H9 (cell line): Measurements from ENCODE around the gene SLC10A3. TPM values are rescaled to one million over a fixed set of nuclear protein-coding genes. Genes with fewer than 3 reads are reported as not detected.

Experiments used
- DNase-seq: peaks from one replicate; pipeline ENCODE4 v3.0.0-alpha.2; 2017
- H2AFZ ChIP-seq: one replicate; pipeline ENCODE4 v1.6.1; 2013; ENCODE audit warnings: mild to moderate bottlenecking, low read length, control low read depth, moderate library complexity
- H2AK5ac ChIP-seq: 2 replicates; pipeline ENCODE4 v1.6.1; 2013; ENCODE audit warnings: low read length, control low read depth, mixed read lengths; ENCODE audit not compliant: insufficient read length
- H2BK120ac ChIP-seq: one replicate; pipeline ENCODE4 v1.6.1; 2013; ENCODE audit warnings: low read depth, mild to moderate bottlenecking, low read length, control low read depth, inconsistent platforms; ENCODE audit not compliant: poor library complexity, severe bottlenecking
- H2BK12ac ChIP-seq: 2 replicates; pipeline ENCODE4 v1.6.1; 2013; ENCODE audit warnings: low read length, control low read depth, mixed read lengths, low read depth; ENCODE audit not compliant: insufficient read length
- H2BK15ac ChIP-seq: 2 replicates; pipeline ENCODE4 v1.6.1; 2013; ENCODE audit warnings: low read depth, low read length, control low read depth
- H2BK20ac ChIP-seq: one replicate; pipeline ENCODE4 v1.6.1; 2013; ENCODE audit warnings: low read depth, mild to moderate bottlenecking, low read length, control low read depth, inconsistent platforms; ENCODE audit not compliant: poor library complexity, severe bottlenecking
- H2BK5ac ChIP-seq: 2 replicates; pipeline ENCODE4 v1.6.1; 2013; ENCODE audit warnings: low read length, control low read depth, mixed read lengths; ENCODE audit not compliant: insufficient read length
- H3K14ac ChIP-seq: 2 replicates; pipeline ENCODE4 v1.6.1; 2013; ENCODE audit warnings: low read length, control low read depth; ENCODE audit not compliant: insufficient read depth
- H3K18ac ChIP-seq: 2 replicates; pipeline ENCODE4 v1.6.1; 2013; ENCODE audit warnings: low read depth, mild to moderate bottlenecking, mixed read lengths, low read length, control low read depth; ENCODE audit not compliant: insufficient read length
- H3K23ac ChIP-seq: 2 replicates; pipeline ENCODE4 v1.6.1; 2013; ENCODE audit warnings: low read length, control low read depth, mixed read lengths, low read depth; ENCODE audit not compliant: insufficient read length
- H3K23me2 ChIP-seq: 2 replicates; pipeline ENCODE4 v1.6.1; 2013; ENCODE audit warnings: low read depth, mild to moderate bottlenecking, mixed read lengths, low read length, control low read depth; ENCODE audit not compliant: insufficient read length, poor library complexity, severe bottlenecking
- H3K27ac ChIP-seq: 2 replicates; pipeline ENCODE4 v1.5.1; 2013; ENCODE audit warnings: low read length, control low read depth, mixed read lengths, low read depth; ENCODE audit not compliant: insufficient read length
- H3K27me3 ChIP-seq: 2 replicates; pipeline ENCODE4 v1.6.1; 2013; ENCODE audit warnings: low read length, control low read depth, inconsistent platforms; ENCODE audit not compliant: insufficient read depth
- H3K4ac ChIP-seq: 2 replicates; pipeline ENCODE4 v1.6.1; 2013; ENCODE audit warnings: low read depth, mild to moderate bottlenecking, control low read depth, inconsistent platforms, low read length, moderate library complexity
- H3K4me1 ChIP-seq: 2 replicates; pipeline ENCODE4 v1.6.1; 2013; ENCODE audit warnings: low read length, control low read depth, inconsistent platforms; ENCODE audit not compliant: insufficient read depth
- H3K4me2 ChIP-seq: 2 replicates; pipeline ENCODE4 v1.6.1; 2013; ENCODE audit warnings: low read length, control low read depth, mixed read lengths; ENCODE audit not compliant: insufficient read length, insufficient read depth
- H3K56ac ChIP-seq: 2 replicates; pipeline ENCODE4 v1.6.1; 2013; ENCODE audit warnings: low read depth, mild to moderate bottlenecking, mixed read lengths, low read length, control low read depth; ENCODE audit not compliant: insufficient read length
- H3K79me1 ChIP-seq: 2 replicates; pipeline ENCODE4 v1.6.1; 2013; ENCODE audit warnings: low read depth, mild to moderate bottlenecking, moderate library complexity, low read length, control low read depth, inconsistent platforms; ENCODE audit not compliant: insufficient read depth, poor library complexity, severe bottlenecking
- H3K79me2 ChIP-seq: 2 replicates; pipeline ENCODE4 v1.6.1; 2013; ENCODE audit warnings: low read length, control low read depth, inconsistent platforms; ENCODE audit not compliant: insufficient read depth
- H3K9ac ChIP-seq: 2 replicates; pipeline ENCODE4 v1.6.1; 2013; ENCODE audit warnings: low read length, control low read depth, mixed read lengths; ENCODE audit not compliant: insufficient read length; ENCODE audit errors: extremely low read depth
- H3K9me3 ChIP-seq: one replicate; pipeline ENCODE4 v1.6.1; 2013; ENCODE audit warnings: low read depth, low read length, inconsistent platforms; ENCODE audit not compliant: control insufficient read depth
- H3T11ph ChIP-seq: one replicate; pipeline ENCODE4 v1.6.1; 2013; ENCODE audit warnings: mild to moderate bottlenecking, low read length, control low read depth, inconsistent platforms
- H4K20me1 ChIP-seq: one replicate; pipeline ENCODE4 v1.6.1; 2013; ENCODE audit not compliant: control insufficient read depth, insufficient read length, insufficient read depth
- H4K5ac ChIP-seq: 2 replicates; pipeline ENCODE4 v1.6.1; 2013; ENCODE audit warnings: low read depth, mild to moderate bottlenecking, mixed read lengths, low read length, control low read depth; ENCODE audit not compliant: insufficient read length
- H4K8ac ChIP-seq: replicated peaks from 2 replicates; pipeline ENCODE4 v1.6.1; 2013; ENCODE audit warnings: low read length, control low read depth, mixed read lengths, low read depth; ENCODE audit not compliant: insufficient read length
- H4K91ac ChIP-seq: 2 replicates; pipeline ENCODE4 v1.6.1; 2013; ENCODE audit warnings: low read depth, mild to moderate bottlenecking, moderate library complexity, mixed read lengths, low read length, control low read depth; ENCODE audit not compliant: insufficient read length
- H3K27ac Mint-ChIP-seq, 3 experiments: 2 replicates in 2 of 3; 3 replicates in 1 of 3; pipeline ENCODE4 v1.8.0; 2020 to 2021; ENCODE audit warnings: mixed read lengths in 3 of 3, mild to moderate bottlenecking in 1 of 3, moderate library complexity in 1 of 3
- H3K27me3 Mint-ChIP-seq: 2 replicates; pipeline ENCODE4 v1.8.0; 2021; ENCODE audit warnings: low read depth, mild to moderate bottlenecking, moderate library complexity, mixed read lengths
- H3K36me3 Mint-ChIP-seq, 3 experiments: 2 replicates in 2 of 3; 3 replicates in 1 of 3; pipeline ENCODE4 v1.8.0; 2020 to 2021; ENCODE audit warnings: low read depth in 3 of 3, mixed read lengths in 3 of 3; ENCODE audit not compliant: insufficient read depth in 1 of 3
- H3K4me1 Mint-ChIP-seq, 2 experiments: 2 replicates each; pipeline ENCODE4 v1.8.0; 2020; ENCODE audit warnings: mixed read lengths in 2 of 2
- H3K4me3 Mint-ChIP-seq, 2 experiments: 2 replicates in 1 of 2; 3 replicates in 1 of 2; pipeline ENCODE4 v1.8.0; 2020 to 2021; ENCODE audit warnings: mild to moderate bottlenecking in 2 of 2, mixed read lengths in 2 of 2, moderate library complexity in 1 of 2
- H3K9me3 Mint-ChIP-seq, 2 experiments: 2 replicates in 1 of 2; 3 replicates in 1 of 2; pipeline ENCODE4 v1.8.0; 2020; ENCODE audit warnings: mild to moderate bottlenecking in 2 of 2, mixed read lengths in 2 of 2, moderate library complexity in 1 of 2
- CTCF ChIP-seq: fragments of 200-600 bp; sonication (generic); conservative IDR thresholded peaks from 3 replicates; pipeline ENCODE4 v1.8.0; 2021; ENCODE audit warnings: antibody characterized with exemption, mild to moderate bottlenecking
- WGBS: extraction: QIAGEN DNeasy Blood & Tissue Kit; methylation state at CpG from one replicate; pipeline ENCODE4 v1.1.7; 2013; ENCODE audit warnings: missing lambda C conversion rate, low lambda C conversion rate, mixed read lengths; ENCODE audit not compliant: insufficient read length; ENCODE audit errors: extremely low coverage; 5-methylcytosine and 5-hydroxymethylcytosine counted together
- total RNA-seq: library from RNA; stranded (reverse); gene quantifications from 2 replicates; pipeline ENCODE4 v1.2.1, GENCODE V29; 2021

SLC10A3 gene
- total RNA-seq, 1 experiment from 2014 or later: 8.8 TPM

GRCh38 chrX:154465601-154466000, 24.8 kb downstream of the SLC10A3 start:
- WGBS: no CpG with 5 or more reads among the region's 14 CpGs

More at GRCh38 chrX:154465601-154466000, 24.8 kb downstream of the SLC10A3 start:
- Histone ChIP-seq H3K4ac (no peak overlapping the region), H3K9me3 (peaks cover 27% of the 10 kb centered on the region), H3K18ac (no peak overlapping the region), H3K79me1 (no peaks in the 10 kb centered on the region), H3K14ac (no peak overlapping the region), H3T11ph (no peak overlapping the region), H3K23ac (no peak overlapping the region), H3K56ac (no peak overlapping the region), H2BK120ac (no peak overlapping the region), H2BK12ac (no peak overlapping the region), H2BK20ac (no peak overlapping the region), H3K79me2 (no peaks in the 10 kb centered on the region), H3K9ac (no peak overlapping the region), H4K5ac (no peak overlapping the region), H4K91ac (no peak overlapping the region), H2AFZ (no peak overlapping the region), H3K27ac (no peak overlapping the region), H3K4me2 (no peak overlapping the region), H2AK5ac (no peak overlapping the region), H3K23me2 (no peaks in the 10 kb centered on the region), H3K4me1 (no peaks in the 10 kb centered on the region), H3K27me3 (no peaks in the 10 kb centered on the region), H4K20me1 (no peaks in the 10 kb centered on the region), H4K8ac (no peak overlapping the region), H2BK5ac (no peak overlapping the region), H2BK15ac (no peak overlapping the region)
- TF ChIP-seq CTCF: no peak
- Mint-ChIP-seq H3K36me3 (peaks cover 23 to 57% (median 53%) of the 10 kb centered on the region in 3 experiments), H3K9me3 (peaks cover 48 to 84% of the 10 kb centered on the region in 2 experiments), H3K27ac (no peak overlapping the region), H3K4me1 (no peaks in the 10 kb centered on the region), H3K27me3 (no peaks in the 10 kb centered on the region; the same call in 1 of the 2 replicates), H3K4me3 (no peak overlapping the region)
- no peak for DNase-seq
